GM21619 (cell line): ENCODE results near the gene DYNC1LI1.

Source experiments
- ATAC-seq: cut with Tn5 transposase; IDR thresholded peaks from one replicate; pipeline ENCODE4 v1.9.1; 2021; ENCODE audit not compliant: unreplicated experiment

Gene DYNC1LI1

DNA sequence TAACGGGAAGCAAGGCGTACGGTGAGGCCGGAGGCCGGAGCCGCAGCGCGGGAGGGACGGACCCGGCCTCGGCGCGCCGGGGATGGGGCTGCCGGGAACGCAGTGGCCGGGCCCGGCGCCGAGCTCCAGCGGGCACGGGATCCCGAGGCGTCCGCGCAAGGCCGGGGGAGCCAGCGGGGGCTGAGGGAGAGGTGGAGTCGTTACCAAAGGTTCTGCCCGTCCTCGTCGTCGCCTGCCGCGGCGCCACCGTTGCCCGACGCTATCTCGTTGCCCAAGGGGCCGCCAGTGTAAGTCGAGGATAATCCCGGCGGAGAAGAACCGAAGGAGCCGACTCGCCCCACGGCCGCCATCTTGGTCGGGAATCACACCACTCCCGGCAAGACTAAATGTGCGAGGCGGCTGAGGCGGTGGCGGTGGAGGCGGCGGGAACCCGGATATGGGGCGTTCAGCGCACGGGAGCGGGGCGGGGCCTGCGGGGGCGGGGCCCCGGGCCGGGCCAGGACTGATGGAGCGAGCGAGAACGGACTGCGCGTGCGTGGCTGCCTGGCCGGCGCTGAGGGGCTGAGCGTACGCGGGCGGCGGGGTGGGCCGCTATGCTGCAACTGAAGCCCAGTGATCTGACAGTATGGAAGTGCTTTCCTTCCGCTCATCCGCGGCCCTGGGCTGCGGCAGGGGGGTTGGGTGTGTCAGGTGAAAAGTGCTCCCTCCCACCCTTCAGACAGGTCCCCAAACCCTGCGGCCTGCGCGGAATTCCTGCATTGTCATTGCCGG lies at the start of gene DYNC1LI1:
Gene DYNC1LI1 (minus strand): TSS at position 438 of the 771 bp plus-strand sequence. CDS start 88 bp downstream, at position 350.
- ATAC-seq = peak; percentile 85

DNA sequence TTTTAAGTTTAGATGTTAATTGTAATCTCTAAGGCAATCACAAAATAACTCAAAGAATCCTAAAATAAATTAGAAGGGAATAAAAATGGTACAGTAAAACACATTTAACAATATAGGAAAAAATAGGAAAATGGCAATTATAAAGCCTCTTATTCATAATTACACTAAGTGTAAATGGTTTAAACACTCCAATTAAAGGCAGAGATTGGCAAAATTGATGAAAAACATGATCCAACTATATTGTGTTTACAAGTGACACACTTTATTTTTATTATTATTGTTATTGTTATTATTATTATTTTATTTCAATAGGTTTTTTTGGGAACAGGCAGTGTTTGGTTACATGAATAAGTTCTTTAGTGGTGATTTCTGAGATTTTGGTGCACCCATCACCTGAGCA lies 48.7 kb upstream of the DYNC1LI1 start:
- ATAC-seq = no peak

DNA sequence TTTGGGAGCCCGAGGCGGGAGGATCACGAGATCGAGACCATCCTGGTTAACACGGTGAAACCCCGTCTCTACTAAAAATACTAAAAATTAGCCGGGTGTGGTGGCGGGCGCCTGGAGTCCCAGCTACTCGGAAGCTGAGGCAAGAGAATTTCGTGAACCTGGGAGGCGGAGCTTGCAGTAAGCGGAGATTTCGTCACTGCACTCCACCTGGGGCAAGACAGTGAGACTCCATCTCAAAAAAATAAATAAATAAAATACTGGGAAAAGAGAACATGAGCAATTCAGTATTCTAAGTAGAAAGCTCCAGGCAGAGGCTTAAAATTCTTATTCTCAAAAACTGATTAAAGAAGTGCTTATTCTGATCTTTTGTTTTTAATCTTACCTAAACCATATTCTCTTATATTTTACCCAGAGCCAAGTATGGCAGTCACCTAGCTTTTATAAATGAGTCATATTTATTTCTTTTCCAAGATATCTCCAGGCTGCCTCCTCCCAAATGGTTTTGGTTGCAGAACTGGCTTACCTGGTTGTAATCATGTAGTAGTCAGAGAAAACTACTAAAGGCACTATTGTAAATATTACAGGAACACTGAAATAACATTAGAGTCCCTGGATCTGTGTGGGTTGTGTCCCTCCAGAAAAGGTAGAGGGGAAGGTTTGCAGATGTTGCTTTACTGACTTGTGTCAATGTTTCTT lies 45.8 kb upstream of the DYNC1LI1 start:
- ATAC-seq = no peak

DNA sequence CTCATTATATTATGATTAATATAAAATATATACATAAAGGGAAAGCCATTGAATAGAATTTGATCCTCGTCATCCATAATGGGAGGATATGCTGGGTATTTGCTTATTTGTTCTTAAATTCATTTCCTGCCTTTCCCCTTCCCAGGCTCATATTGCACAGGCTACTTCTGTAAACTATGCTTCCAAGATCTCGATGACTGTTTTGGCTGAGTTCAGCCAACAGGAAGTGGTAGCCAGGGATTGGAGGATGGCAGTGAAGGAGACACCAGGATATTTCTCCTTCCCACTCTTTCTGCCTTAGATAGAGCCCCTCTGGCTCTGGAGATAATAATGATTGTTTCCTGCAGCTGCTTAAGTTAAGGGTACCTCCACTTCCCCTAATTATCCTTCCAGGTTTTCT lies 44.3 kb upstream of the DYNC1LI1 start:
- ATAC-seq = no peak

DNA sequence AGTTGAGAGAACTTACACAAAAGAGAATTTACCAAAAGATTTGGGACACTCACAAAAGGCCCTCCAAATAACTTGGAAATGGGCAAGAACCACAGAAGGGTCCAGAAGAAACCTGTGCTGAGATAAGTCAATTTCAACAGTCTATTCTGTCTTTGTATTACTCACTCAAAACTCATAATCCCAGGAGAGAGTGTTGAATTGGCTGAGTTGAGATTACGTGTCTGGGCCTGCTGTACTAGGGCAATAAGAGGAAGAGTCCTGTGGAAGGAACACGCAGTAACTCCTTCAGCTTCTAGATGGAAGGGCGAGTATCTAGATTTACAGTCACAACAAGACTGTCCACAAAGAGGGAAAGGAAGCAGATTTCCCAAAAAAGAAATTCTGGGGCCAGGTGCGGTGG lies 42.5 kb upstream of the DYNC1LI1 start:
- no peak for ATAC-seq

DNA sequence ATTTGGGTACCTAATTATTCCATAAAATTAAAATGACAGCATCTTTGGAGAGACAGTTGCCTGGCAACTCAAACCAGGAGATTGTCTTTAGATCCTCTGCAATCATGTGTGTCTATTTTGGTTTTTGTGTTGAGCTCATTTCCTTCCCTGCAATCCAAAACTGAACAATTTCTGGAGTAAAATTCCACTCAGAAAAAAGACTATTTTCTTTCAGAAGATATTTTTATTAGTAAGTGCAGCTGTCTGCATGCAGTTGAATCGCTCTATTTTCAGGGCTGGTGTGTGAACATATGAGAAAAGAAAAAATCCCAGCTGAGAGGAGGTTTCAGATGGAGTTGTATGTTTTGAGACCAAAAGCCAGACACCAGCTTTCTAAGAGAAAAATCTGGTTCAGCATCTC lies 41.9 kb upstream of the DYNC1LI1 start:
- ATAC-seq = no peak

DNA sequence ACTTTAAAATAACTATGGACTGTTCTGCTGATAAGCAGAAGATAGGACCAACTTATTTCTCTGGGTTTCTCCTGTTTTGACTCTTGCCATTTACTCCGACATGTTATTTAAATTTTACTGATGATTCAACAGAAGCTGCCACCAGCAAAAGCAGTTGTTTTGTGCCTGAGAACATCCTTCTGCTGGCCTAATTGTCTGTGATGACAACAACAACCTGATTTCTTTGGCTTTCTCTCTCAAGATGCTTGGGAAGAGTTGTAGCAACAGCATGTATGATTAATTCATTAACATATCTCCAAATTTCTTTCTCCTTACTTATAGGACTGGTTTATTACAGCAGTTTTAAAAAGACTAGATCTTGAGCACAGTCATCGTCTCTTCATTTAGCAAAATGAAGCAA lies 36.9 kb upstream of the DYNC1LI1 start:
- ATAC-seq = no peak

DNA sequence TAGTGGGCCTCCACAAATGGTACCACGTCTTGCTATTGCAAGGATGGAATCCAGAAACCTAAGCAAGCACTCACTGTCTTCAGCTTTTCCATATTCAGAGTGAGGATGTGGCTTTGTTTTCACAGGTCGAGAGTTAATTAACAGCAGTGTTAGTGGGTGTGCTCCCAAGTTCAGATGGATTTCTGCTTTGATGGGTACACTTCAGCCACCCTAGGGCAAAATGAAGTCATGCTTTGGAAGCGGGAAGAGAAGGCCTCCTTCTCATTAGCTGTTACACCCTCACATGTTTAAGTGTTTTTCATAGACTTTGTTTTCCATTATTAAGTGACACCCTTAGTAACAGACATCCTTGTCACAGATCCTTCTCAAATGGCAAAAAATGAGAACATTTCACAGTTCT lies 36.3 kb upstream of the DYNC1LI1 start:
- no peak for ATAC-seq

DNA sequence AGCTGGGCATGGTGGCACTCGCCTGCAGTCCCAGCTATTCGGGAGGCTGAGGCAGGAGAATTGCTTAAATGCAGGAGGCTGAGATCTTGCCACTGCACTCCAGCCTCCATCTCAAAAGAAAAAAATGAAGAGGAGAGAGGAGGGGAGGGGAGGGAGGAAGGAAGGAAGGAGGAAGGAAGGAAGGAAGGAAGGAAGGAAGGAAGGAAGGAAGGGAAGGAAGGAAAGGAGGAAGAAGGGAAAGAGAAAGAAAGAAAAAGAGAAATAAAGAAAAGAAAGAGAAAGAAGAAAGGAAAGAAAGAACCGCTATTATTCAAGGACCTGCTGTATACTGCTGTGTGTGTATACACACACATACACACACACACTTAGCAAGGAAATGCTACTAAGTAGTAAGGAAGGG lies 35.6 kb upstream of the DYNC1LI1 start:
- ATAC-seq = no peak

DNA sequence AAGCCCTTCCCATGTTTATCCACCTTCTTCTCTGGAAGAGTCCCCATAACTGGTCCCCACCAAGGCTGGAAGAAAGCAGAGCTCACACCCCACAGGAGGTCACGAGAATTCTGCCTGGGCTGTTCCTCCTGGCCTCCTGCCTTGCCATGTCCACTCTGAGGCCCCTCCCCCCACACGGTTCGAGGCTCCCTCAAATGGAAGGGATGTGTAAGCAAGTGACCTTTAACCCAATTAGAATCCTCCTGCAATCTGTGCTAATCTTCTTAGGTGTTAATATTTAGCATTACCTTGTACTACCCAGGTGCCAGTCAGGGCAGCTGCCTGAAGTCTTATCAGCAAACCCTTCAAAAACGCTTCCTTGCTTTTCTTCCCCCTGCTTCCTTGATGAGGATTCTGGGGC lies 32.4 kb upstream of the DYNC1LI1 start:
- no peak for ATAC-seq

DNA sequence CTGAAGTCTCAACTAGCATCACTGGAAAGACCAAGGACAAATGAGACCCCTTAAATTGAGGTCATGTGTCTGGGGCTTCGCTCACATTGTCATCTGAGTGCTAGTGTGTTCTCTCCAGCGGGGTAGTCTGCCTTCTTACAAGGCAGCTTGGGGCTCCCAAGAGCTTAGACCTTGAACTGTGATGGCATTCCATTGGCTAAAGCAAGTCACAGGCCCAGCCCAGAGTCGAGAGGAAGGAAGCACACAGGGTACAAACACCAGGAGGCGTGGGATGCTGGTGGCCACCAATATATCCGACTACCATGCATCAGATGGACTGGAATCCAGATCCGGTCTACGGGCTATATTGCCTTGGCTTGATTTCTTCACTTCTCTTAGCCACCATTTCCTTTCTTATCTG lies 31.5 kb upstream of the DYNC1LI1 start:
- no peak for ATAC-seq

DNA sequence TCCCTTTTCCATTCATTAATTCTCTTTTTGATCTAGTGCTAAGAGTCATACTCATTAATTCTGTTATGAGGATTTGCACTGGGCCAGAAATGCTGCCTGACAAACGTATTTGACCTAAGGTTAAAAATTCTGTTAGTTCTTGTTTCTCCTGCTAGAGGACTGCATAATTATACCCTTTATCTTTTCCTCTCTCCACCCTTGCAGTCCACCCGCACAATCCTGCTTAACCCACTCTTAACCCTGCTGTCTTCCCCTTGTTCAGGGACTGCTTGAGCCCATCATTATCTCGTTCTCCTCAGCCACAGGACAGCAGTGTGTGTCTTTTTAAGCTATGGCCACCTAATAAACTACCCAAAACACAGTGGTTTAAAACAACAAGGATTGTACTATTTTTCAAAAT lies 31.1 kb upstream of the DYNC1LI1 start:
- no peak for ATAC-seq

DNA sequence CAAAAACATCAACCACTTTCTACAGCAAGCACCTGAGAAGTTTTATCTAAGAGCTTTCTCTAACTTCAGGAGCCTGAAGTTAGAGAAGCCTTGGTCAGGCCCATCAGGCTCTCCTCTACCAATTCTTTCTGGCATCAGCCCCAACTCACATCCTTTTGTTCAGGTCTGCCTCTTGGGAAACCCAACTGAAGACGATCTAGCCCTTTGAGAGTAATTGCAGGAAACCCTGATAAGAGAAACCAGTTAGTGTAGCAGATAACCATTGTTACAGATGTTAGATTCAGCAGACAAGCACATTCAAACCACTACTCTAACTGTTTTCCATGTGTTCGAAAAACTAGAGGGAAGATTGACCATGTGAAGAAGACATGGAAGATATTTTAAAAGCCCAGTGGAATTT lies 27.0 kb upstream of the DYNC1LI1 start:
- no peak for ATAC-seq

DNA sequence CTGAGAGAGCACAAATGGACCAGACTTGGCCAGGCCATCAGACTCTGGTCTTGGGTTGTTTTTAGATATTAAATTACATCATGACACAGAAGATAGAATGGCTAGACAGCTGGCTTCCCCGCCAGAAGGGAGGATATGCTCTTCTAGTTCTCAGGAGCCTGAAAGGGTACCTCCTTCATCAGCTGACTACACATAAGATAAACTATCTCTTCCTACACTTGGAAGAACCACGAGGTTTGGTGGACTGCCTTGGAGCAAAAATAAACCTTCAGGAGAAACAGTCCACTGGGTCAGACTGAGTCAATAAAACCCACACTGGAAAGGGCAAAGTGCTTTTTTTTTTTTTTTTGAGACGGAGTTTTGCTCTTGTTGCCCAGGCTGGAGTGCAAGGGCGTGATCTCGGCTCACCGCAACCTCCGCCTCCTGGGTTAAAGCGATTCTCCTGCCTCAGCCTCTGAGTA lies 26.3 kb upstream of the DYNC1LI1 start:
- ATAC-seq = no peak

DNA sequence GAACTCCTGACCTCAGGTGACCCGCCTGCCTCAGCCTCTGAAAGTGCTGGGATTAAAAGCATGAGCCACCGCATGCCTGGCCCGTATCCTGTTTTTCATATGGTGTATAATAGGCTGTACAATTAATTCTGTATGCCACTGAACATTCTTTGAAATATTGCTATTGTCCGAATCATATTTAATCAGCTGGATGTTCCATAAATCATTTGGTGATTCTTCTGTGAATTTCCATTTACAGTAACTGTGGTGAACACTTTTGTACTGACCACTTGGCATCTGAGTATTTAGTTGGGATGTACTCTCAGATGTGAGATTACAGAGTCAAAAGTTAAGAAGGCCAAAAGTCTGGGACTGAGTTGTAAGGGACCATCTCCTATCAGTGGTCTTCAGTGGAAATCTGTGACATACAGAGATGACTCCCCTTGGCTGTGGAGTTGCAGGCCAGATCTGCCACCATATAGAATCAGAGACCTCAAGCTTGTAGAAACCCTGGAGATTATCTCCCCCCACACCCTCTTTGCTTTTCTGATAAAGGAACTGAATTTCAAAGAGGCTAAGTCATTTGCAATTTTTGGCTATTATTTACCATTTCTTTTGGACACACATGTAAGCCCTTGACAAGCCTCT lies 25.7 kb upstream of the DYNC1LI1 start:
- ATAC-seq = no peak

DNA sequence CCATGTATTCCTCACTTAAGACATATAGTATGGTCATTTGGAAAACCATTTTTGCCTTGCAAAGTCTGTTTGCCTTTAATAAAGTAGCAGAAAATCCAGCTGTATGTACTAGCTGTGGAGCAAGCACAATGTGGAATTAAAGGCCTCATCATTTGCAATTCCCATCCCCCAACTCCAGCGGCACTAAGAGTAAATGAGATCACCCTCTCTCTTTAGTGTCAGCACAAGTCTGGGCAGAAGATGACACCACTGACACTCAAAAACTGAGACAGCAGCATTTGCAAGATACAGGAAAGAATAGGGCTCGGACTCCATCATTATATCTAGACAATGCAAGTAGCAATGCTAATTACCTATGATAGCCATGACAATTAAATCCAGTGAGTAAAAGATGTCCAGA lies 24.7 kb upstream of the DYNC1LI1 start:
- no peak for ATAC-seq

DNA sequence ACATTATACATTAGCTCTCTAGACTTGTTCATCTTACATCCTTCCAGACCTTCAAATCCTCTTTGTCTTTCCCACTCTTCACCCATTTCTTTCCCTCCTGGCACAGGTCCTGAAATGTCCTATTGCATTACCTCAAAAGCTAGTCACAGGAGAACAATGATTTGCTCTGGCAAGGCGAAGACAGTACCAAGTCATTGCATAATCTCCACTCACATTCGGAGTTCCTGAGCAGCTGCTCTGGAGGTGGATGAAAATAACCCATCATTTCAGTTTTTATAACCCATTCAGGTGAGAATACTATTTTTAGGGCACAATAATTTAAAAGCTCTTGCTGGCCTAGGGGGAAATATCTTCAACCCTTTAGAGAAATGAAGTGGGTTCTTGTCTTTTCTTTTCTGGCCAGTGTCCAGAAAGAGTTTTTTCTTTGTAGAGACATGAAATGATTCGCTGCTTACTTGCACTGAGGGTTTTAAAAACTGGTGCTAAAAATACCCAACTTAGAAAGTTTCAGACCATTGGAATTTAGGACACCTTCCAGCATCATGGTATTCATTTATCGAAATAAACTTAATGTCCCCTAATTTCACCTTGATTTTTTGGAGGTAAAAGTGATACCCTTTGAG lies 23.4 kb upstream of the DYNC1LI1 start:
- no peak for ATAC-seq

DNA sequence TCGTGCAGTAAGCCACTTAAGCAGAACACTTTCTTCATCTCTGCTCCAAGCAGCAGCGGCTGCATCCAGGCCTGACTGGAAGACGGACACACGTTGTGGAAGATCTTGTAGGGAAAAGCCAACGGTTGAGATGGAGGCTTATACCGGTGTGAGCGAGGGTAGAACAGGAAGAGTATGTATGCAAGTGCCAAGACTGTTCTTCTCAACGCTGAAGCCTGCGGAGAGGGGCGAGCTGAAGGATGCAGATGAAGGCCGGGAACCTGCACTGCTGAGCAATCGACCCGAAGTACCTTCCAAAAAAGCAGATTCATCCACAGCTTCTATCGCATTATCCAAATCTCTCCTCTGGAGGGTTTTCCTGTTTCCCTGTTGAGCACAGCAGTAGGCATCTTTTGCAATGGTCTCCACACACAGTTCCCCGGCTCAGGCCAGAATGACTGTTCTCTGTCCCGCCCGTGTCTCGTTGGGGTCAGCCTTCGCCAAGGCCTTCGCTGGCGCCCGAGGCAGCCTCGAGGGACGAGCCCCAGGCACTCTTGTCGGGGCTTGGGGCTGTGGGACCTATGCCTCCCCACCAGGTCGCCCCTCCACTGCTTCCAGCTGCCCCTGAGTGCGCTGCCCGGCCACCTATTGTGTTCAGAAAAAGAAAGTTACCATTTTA lies 22.2 kb upstream of the DYNC1LI1 start:
- no peak for ATAC-seq

DNA sequence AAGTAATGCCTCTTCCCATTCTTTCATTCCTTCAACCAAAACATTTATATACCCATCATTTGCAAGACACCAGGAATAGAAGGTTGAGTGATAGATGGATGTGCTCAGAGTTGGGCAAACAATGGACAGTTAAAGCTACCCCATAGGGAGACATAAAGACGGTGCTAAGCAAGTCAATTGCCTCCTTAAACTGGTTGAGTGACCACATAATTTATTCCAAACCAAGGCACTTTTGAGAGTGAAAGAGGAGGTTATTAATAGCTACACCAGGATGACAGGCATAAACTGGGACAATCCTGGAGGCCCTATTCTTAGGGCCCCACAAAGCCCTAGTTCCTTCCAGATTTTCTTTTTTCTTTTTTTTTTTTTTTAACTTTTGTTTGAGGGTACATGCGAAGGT lies 21.4 kb upstream of the DYNC1LI1 start:
- ATAC-seq = no peak

DNA sequence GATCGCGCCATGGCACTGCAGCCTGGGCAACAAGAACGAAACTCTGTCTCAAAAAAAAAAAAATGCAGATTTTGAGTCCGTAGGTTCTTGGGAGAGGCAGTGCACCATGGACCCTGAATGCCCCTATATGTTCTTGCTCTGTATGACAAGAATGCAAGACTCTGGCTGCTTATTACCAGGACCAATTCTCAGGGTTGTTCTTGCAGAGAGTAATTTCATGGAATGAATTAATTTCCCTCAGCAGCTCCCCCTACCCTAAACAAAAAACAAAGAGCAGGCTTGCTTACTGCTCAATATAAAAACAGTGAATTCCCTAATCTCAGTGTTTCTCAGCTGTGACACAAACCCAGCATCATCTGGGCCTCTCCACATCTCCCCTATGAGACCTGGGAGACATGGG lies 20.5 kb upstream of the DYNC1LI1 start:
- ATAC-seq = no peak

DNA sequence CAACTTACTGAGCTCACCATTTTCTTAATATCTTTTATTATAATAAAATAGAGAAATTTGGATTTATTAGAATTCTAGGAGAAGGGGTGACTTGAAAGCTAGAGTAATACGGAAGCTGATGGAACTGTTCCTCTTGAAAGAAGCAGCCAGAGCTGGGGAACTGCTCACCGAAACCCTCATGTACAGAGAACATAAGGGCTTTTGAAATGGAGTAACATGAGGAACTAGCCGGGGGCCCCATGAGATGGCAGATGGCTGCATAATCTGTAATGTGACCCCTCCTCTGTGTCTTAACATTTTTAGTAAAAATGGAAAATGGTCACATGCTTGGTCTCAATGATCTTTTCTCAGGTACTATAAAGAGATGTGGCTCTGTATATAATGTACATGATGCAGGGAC lies 15.7 kb upstream of the DYNC1LI1 start:
- ATAC-seq = no peak
